Mesendoderm (in vitro differentiated cells): ENCODE measurements around the gene TENM4.

ENCODE experiments used
- DNase-seq: peaks from one replicate; pipeline ENCODE4 v3.0.0; 2013
- H2AK5ac ChIP-seq: 2 replicates; pipeline ENCODE4 v1.6.1; 2013; ENCODE audit warnings: low read length, inconsistent platforms
- H2BK120ac ChIP-seq: 2 replicates; pipeline ENCODE4 v1.6.1; 2013; ENCODE audit warnings: low read depth, mild to moderate bottlenecking, low read length, moderate library complexity, mixed read lengths
- H2BK15ac ChIP-seq: replicated peaks from 2 replicates; pipeline ENCODE4 v1.6.1; 2013; ENCODE audit warnings: low read depth, mild to moderate bottlenecking, moderate library complexity
- H2BK5ac ChIP-seq: 2 replicates; pipeline ENCODE4 v1.6.1; 2013; ENCODE audit warnings: low read length, inconsistent platforms
- H3K18ac ChIP-seq: 2 replicates; pipeline ENCODE4 v1.6.1; 2013; ENCODE audit warnings: mild to moderate bottlenecking, low read length, mixed read lengths
- H3K23ac ChIP-seq: one replicate; pipeline ENCODE4 v1.6.1; 2013; ENCODE audit warnings: low read length
- H3K27ac ChIP-seq: 2 replicates; pipeline ENCODE4 v1.5.1; 2013; ENCODE audit warnings: low read depth, mild to moderate bottlenecking, inconsistent platforms, low read length, moderate library complexity
- H3K27me3 ChIP-seq: 2 replicates; pipeline ENCODE4 v1.6.1; 2013; ENCODE audit warnings: low read length, control low read depth, mild to moderate bottlenecking, inconsistent platforms; ENCODE audit not compliant: insufficient read depth, poor library complexity
- H3K36me3 ChIP-seq: 2 replicates; pipeline ENCODE4 v1.6.1; 2013; ENCODE audit warnings: low read length, inconsistent platforms; ENCODE audit not compliant: control insufficient read depth, insufficient read depth
- H3K4ac ChIP-seq: one replicate; pipeline ENCODE4 v1.6.1; 2013; ENCODE audit warnings: low read depth, mild to moderate bottlenecking, low read length, moderate library complexity
- H3K4me1 ChIP-seq: 2 replicates; pipeline ENCODE4 v1.6.1; 2013; ENCODE audit warnings: low read depth, low read length, inconsistent platforms; ENCODE audit not compliant: control insufficient read depth
- H3K4me2 ChIP-seq: 2 replicates; pipeline ENCODE4 v1.6.1; 2013; ENCODE audit warnings: low read length
- H3K4me3 ChIP-seq: 2 replicates; pipeline ENCODE4 v1.5.1; 2013; ENCODE audit warnings: mild to moderate bottlenecking, low read length
- H3K56ac ChIP-seq: one replicate; pipeline ENCODE4 v1.6.1; 2013; ENCODE audit warnings: low read length
- H3K79me1 ChIP-seq: 2 replicates; pipeline ENCODE4 v1.6.1; 2013; ENCODE audit warnings: low read length, inconsistent platforms
- H3K79me2 ChIP-seq: 2 replicates; pipeline ENCODE4 v1.6.1; 2013; ENCODE audit warnings: mild to moderate bottlenecking, low read length; ENCODE audit not compliant: control insufficient read depth, insufficient read depth
- H3K9ac ChIP-seq: 2 replicates; pipeline ENCODE4 v1.6.1; 2013; ENCODE audit warnings: low read length, inconsistent platforms
- H4K5ac ChIP-seq: one replicate; pipeline ENCODE4 v1.6.1; 2013; ENCODE audit warnings: low read length
- H4K8ac ChIP-seq: one replicate; pipeline ENCODE4 v1.6.1; 2013; ENCODE audit warnings: low read depth, mild to moderate bottlenecking, control low read depth, low read length, moderate library complexity
- WGBS: extraction: QIAGEN DNeasy Blood & Tissue Kit; methylation state at CpG from one replicate; pipeline ENCODE4 v1.1.7; 2013; ENCODE audit warnings: low lambda C conversion rate, missing lambda C conversion rate; ENCODE audit not compliant: insufficient coverage; ENCODE audit errors: extremely low coverage; 5-methylcytosine and 5-hydroxymethylcytosine counted together

Gene TENM4

GRCh38 chr11:78789375-78789774, 651.5 kb downstream of the TENM4 start:
- Histone ChIP-seq H3K27me3 (no peaks in the 10 kb centered on the region), H4K5ac (no peak overlapping the region), H2BK120ac (no peak overlapping the region), H3K4me3 (no peak overlapping the region), H4K8ac (no peak overlapping the region), H2BK5ac (no peak overlapping the region), H3K36me3 (no peaks in the 10 kb centered on the region), H3K79me1 (no peaks in the 10 kb centered on the region), H3K23ac (no peak overlapping the region), H3K9ac (no peak overlapping the region), H3K27ac (no peak overlapping the region), H3K56ac (no peak overlapping the region), H3K4me2 (no peak overlapping the region), H3K18ac (no peak overlapping the region), H3K79me2 (no peaks in the 10 kb centered on the region), H2BK15ac (no peak overlapping the region), H2AK5ac (no peak overlapping the region), H3K4me1 (peaks cover 4% of the 10 kb centered on the region), H3K4ac (no peak overlapping the region)
- no peak for DNase-seq
- no CpG with 5 or more reads among the region's 1 CpG for WGBS

- Histone ChIP-seq H3K79me1 (no peaks in the 10 kb centered on the region), H3K4ac (no peak overlapping the region), H2AK5ac (no peak overlapping the region), H4K8ac (no peak overlapping the region), H3K27ac (no peak overlapping the region), H3K9ac (no peak overlapping the region), H3K56ac (no peak overlapping the region), H3K27me3 (no peaks in the 10 kb centered on the region), H3K18ac (no peak overlapping the region), H3K4me2 (no peak overlapping the region), H3K79me2 (no peaks in the 10 kb centered on the region), H2BK15ac (no peak overlapping the region), H2BK5ac (no peak overlapping the region), H3K23ac (no peak overlapping the region), H3K36me3 (no peaks in the 10 kb centered on the region), H3K4me1 (peaks cover 7% of the 10 kb centered on the region), H3K4me3 (no peak overlapping the region), H4K5ac (no peak overlapping the region), H2BK120ac (no peak overlapping the region)
- WGBS = no CpG with 5 or more reads among the region's 1 CpG
- DNase-seq = no peak
Measured at GRCh38 chr11:78788533-78788932, 652.3 kb downstream of the TENM4 start.

GRCh38 chr11:78787696-78788095, 653.1 kb downstream of the TENM4 start:
- Histone ChIP-seq H3K56ac (no peak overlapping the region), H3K4ac (no peak overlapping the region), H3K79me2 (no peaks in the 10 kb centered on the region), H3K23ac (no peak overlapping the region), H3K27me3 (no peaks in the 10 kb centered on the region), H3K4me1 (peaks cover 7% of the 10 kb centered on the region), H3K18ac (no peak overlapping the region), H3K27ac (no peak overlapping the region), H3K4me2 (no peak overlapping the region), H3K9ac (no peak overlapping the region), H3K4me3 (no peak overlapping the region), H2BK15ac (no peak overlapping the region), H2BK120ac (no peak overlapping the region), H2AK5ac (no peak overlapping the region), H2BK5ac (no peak overlapping the region), H4K8ac (no peak overlapping the region), H4K5ac (no peak overlapping the region), H3K36me3 (no peaks in the 10 kb centered on the region), H3K79me1 (no peaks in the 10 kb centered on the region)
- no peak for DNase-seq
- no CpG with 5 or more reads among the region's 3 CpGs for WGBS

- DNase-seq = no peak
- no peaks in the 10 kb centered on the region for H3K27me3 ChIP-seq
- no peak overlapping the region for H3K4ac ChIP-seq
- H3K79me1 ChIP-seq = no peaks in the 10 kb centered on the region
- peaks cover 7% of the 10 kb centered on the region for H3K4me1 ChIP-seq
- H3K36me3 ChIP-seq = no peaks in the 10 kb centered on the region
- H3K9ac ChIP-seq = no peak overlapping the region
- no peak overlapping the region for H3K27ac ChIP-seq
- no peak overlapping the region for H4K5ac ChIP-seq
- no peak overlapping the region for H2BK5ac ChIP-seq
- H2AK5ac ChIP-seq = no peak overlapping the region
- WGBS = no CpG with 5 or more reads among the region's 20 CpGs
- no peak overlapping the region for H3K23ac ChIP-seq
- no peaks in the 10 kb centered on the region for H3K79me2 ChIP-seq
- no peak overlapping the region for H2BK15ac ChIP-seq
- H3K18ac ChIP-seq = no peak overlapping the region
- H3K56ac ChIP-seq = no peak overlapping the region
- H2BK120ac ChIP-seq = no peak overlapping the region
- H3K4me3 ChIP-seq = no peak overlapping the region
- H4K8ac ChIP-seq = no peak overlapping the region
- H3K4me2 ChIP-seq = no peak overlapping the region
Measured at GRCh38 chr11:78786746-78787145, 654.1 kb downstream of the TENM4 start.

- Histone ChIP-seq H2AK5ac (no peak overlapping the region), H2BK120ac (no peak overlapping the region), H3K4me3 (no peak overlapping the region), H3K18ac (no peak overlapping the region), H3K4me1 (peaks cover 7% of the 10 kb centered on the region), H3K79me1 (no peaks in the 10 kb centered on the region), H3K4me2 (no peak overlapping the region), H3K4ac (no peak overlapping the region), H3K27ac (no peak overlapping the region), H3K9ac (no peak overlapping the region), H3K79me2 (no peaks in the 10 kb centered on the region), H3K56ac (no peak overlapping the region), H3K27me3 (no peaks in the 10 kb centered on the region), H2BK5ac (no peak overlapping the region), H4K8ac (no peak overlapping the region), H2BK15ac (no peak overlapping the region), H4K5ac (no peak overlapping the region), H3K36me3 (no peaks in the 10 kb centered on the region), H3K23ac (no peak overlapping the region)
- WGBS = no CpG with 5 or more reads among the region's 5 CpGs
- no peak for DNase-seq
Measured at GRCh38 chr11:78786086-78786485, 654.7 kb downstream of the TENM4 start.

GRCh38 chr11:78784321-78785061, 656.3 kb downstream of the TENM4 start:
- Histone ChIP-seq H3K9ac (no peak overlapping the region), H3K4me1 (peaks cover 7% of the 10 kb centered on the region), H3K4ac (no peak overlapping the region), H2BK15ac (no peak overlapping the region), H4K8ac (no peak overlapping the region), H3K56ac (peak overlapping the region; percentile 26), H3K27me3 (no peaks in the 10 kb centered on the region), H3K79me2 (no peaks in the 10 kb centered on the region), H2BK120ac (no peak overlapping the region), H2BK5ac (no peak overlapping the region), H3K79me1 (no peaks in the 10 kb centered on the region), H3K23ac (no peak overlapping the region), H4K5ac (no peak overlapping the region), H3K4me2 (no peak overlapping the region), H2AK5ac (no peak overlapping the region), H3K4me3 (no peak overlapping the region), H3K36me3 (no peaks in the 10 kb centered on the region), H3K18ac (no peak overlapping the region), H3K27ac (no peak overlapping the region)
- DNase-seq = no peak
- no CpG with 5 or more reads among the region's 9 CpGs for WGBS
